HG02642 (cell line): ENCODE measurements around the gene PLXNB3.
"Not testable (repeated sequence)": the region's sequence is repeated elsewhere in the genome, so short reads cannot be mapped to it uniquely, and the experiment has no call there.

Experiments
- ATAC-seq: cut with Tn5 transposase; IDR thresholded peaks from one replicate; pipeline ENCODE4 v1.9.1; 2021; ENCODE audit warnings: mild to moderate bottlenecking; ENCODE audit not compliant: unreplicated experiment, poor library complexity

PLXNB3 gene

DNA sequence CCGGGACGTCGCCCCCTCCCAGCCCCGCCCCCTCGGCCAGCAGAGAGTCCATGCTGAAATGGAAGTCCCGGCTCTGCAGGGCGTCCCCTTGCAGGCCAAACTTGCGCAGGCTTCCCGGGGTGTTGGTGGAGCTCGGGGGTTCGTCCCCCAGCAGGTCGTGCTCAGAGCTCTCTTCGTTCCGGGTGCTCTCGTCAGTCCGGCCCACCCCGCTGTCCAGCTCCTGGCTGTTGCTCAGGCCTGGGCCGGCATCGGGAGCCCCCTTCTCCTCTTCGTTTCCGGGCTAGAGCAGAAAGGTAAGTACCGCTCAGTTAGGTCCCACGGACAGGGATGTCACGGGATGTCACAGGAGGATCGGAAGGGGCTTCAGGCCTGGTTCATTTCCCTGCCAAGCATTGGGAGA is 40.6 kb downstream of the PLXNB3 start:
- no peak for ATAC-seq

DNA sequence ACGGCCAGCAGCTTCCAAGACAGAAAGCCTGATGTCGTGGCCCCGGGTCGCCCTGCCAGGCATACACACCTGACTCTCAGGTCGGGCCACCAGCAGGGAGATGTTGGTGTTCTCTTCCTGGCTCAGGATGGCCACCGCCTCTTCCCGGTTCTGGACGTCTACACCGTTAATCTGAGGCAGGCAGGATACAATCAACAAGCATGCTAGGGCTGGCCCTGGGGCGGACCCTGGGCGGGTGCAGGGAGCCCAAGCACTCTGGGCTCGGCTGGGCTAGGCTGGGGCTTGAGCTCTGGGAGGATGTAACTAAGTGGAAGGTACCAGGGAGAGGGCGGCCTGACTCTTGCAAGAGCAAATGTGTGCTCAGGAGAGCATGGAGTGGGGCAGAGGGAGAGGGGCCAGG is 41.4 kb downstream of the PLXNB3 start:
- no peak for ATAC-seq

DNA sequence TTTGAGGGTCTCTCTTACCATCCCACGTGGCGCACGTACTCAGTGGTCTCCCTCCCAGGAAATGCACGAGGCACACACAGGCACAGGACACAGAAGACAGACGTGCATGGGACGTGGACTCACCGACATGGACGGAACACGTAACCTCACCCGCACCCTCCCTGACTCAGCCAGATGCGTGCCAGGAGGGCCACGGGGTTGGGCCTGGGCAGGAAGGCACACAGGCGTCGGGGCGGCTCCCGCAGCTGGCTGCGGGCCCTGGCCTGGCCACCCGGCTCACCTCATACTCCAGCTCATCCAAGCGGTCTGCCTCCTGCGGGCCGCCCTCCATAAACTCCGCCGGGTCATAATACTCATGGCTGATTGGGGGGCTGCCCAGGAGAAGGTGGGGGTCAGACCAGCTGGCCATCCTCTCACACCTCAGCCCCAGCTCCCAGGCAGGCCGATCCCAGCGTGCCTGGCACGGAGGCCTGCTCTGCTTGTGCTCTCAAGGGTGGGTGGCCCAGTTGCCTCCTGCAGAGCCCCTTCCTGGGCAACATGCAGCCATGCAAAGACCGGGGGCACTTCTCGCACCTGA is 43.0 kb downstream of the PLXNB3 start:
- no peak for ATAC-seq

DNA sequence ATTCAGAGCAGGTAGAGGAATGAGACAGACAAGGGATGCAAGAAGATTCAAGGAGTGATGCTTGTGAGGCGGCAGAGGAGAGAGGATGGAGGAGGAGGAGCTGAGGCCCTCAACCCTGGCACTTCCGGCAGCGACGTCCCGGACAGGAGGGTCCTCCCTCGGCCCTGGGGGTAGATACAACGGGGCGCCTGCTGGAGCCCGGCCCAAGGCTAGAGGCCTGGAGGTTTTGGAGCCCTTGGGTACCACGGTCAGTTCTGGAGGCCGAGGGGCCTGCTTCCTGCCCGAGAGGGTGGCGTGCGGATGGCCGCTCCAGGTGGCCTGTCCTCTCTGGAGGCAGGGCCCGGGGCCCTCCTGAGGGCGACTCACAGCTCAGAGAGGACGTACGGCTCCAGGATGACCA is 43.9 kb downstream of the PLXNB3 start:
- no peak for ATAC-seq

DNA sequence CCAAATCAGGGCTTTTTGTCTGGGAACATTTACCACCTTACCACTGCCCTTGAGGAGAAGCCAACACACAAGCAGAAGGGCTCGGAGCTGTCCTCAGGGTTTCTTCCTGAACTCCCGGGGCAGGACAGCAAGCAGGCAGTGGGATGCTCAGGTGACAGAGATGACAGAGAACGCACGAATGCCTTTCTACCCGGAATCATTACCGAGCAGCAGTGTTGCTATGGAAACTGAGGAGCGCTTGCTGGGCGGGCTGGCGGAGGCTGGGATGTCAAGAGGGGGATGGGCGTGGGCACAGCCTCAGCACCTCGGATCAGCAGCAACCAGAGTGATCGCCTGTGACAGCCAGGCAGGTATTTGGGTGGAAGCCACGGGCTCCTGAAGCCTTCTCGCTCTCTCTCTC is 48.2 kb downstream of the PLXNB3 start:
- ATAC-seq, result no peak

DNA sequence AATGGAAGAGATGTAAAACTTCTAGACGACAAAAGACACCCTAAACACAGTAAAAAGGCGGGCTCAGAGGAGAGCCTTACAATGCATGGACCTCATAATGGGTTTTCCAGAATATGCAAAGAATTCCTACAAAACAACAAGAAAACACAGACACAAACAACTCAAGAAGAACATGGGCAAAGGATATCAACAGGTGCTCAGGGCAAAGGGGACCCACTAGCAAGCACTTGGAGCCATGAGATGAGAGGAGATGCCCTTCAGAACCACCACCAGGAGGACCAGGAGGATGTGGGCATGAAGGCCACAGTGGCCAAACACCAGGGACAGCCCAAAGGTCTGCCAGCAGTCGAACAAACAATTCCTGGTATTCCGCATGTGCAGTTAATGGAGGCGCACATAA is 49.1 kb downstream of the PLXNB3 start:
- no peak for ATAC-seq

DNA sequence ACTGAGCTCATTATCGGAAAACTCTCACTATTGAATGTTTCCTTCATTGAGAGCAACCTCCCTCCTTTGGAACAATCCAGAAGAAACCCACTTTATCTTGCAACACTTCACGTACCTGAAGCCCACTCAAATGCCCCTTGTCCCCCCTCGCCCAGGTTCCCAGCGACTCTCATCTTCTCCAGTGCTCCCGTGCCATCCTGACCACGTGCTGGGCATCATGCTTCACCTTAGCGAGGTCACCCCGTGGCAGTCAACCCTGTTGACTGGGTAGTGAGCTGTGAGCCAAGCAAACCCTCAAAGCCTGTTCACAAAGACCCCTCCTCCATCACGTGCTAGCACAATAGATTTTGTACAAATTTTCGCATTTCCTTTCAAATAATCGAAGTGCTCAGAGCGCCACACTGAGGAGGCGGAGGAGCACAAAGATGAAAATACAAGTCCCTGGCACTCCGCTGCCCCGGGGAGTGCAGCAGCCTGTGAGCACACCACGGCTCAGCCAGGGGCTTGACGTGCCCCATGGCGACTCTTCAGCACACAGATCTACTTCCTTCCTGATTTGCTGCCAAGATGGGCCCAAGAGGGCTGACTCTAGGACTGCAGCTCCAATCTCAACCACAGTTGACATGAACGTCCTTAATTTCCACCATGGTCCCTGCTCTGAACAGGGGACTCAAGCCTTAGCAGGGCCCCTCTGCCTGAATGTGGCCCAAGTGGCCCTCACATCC is 50.7 kb downstream of the PLXNB3 start:
- ATAC-seq, result no peak

DNA sequence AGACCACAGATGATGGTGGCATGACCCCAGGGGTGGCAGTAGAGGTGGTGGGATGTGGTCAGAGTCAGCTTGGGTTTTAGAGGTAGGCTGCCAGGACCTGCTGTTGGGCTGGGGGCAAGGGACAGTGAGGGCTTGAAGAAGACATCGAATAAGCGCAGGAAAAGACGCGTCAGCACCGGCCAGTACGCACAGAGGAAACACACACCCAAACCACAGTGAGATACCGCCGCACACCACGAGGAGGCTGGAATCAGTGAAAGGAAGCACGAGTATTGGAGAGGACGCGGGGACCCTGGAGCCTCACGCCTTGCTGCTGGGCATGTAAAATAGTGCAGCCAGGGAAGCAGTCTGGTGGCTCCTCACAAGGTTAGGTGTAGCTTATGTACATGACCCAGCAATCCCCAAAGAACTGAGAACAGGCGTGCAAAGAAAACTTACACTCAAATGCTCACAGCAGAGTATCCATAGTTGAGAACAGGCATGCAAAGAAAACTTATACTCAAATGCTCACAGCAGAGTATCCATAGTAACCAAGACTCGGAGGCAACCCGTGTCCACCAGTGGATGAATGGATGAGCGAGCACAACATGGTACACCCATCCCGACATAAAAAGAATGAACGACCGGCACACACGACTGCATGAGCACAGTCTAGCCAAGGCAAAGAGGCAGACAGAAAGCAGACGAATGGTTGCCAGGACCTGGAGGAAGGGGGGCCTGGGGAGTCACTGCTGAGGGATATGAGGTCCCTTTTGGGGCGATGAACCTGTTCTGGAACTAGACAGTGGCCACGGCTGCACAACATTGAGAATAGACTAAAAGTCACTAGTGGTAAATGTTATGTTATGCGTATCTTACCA is 53.0 kb downstream of the PLXNB3 start:
- no peak for ATAC-seq

DNA sequence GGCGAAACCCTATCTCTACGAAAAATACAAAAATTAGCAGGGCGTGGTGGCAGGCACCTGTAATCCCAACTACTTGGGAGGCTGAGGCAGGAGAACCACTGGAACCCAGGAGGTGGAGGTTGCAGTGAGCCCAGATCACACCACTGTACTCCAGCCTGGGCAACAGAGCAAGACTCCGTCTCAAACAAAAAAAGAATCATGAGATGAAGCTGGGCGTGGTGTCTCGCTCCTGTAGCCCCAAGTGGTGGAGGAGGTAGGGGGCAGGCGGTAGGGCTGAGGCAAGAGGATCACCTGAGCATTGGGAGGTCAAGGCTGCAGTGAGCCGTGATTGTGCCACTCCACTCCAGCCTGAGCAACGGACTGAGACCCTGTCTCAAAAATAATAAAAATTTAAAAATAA is 54.0 kb downstream of the PLXNB3 start:
- ATAC-seq, result not testable (repeated sequence)

DNA sequence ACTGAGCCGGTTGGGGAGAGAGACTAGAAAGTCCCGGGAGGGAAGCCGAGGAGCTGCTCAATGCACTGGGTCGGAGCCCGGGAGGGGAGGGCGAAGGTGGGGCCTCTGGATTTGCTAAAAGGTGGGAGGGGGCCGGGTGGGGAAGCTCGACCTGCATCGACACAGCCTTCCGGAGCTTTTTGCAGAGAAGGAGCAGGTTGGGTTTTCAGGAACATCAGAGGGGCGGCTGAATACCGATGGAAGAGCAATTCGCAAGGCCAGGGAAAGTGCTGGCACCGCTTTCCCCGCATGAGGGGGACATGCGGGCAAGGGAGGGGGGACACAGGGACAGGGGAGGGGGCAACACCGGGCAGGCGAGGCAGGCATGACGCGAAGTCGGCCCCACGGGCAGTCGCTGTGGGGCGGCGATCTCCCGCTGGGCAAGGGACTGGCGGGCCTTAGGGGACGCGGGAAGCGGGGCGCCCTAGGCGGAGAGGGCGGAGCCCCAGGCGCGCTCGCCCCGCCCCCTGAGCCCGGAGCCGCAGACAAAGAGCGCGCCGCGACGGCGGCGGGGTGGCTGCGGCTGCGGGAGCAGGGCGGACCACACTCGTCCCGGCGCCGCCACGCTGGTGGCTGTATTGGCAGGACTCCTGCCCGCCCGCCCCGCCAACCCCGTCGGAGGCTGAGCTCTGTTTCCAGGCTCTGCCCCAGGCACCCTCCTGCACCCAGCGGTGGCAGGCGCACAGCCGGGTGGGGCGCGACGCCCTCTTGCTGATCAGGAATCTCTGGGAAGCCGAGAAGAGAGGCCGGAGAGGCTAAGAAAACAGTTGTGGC is 54.7 kb downstream of the PLXNB3 start:
- no peak for ATAC-seq

DNA sequence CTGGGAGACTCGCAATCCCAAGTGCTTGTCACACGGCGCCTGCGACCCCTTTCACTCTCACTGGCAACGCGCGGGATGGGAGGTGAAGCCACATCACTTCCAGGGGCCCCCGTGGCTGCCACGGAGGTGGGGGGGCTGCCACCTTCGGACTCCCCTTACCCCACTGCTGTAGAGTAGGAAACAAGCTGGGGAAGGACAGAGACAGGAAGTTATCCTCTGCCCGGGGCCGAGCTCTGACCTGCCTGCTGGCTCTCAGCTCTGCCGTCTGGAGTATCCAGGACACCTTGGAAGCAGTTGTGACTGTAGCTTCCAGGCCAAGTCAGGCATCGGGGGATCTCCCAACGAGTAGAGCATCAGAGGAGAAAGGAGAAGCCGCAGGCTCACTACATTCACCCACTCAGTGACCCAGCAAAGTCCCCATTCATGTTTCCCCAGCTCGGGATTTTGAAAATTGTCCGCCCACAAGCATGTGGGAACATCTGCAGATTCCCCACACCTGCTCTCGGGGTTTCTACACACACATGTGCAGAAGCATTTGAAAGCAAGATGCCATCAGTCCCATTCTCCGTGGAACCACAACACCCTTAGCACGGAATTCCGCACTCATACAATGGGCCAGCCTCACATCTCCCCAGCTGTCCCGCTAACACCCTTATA is 55.5 kb downstream of the PLXNB3 start:
- ATAC-seq, result no peak

DNA sequence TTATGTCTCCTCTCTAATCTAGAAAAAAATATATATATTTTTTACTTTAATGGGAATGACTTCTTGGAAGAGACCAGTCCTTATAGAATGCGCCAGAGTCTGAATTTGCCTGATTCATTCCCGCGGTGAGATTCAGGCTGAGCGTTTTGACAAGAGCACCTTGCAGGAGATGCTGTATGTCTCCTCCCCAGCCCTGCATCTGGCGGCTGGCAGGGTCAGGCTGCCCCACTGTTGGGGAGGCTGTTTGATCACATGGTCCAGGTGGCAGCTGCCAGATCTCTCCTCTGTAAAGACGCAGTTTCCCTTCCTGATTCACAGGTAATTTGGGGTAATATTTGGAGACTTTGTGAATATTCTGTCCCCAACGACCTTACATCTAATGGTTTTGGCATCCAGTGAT is 56.6 kb downstream of the PLXNB3 start:
- ATAC-seq, result no peak

DNA sequence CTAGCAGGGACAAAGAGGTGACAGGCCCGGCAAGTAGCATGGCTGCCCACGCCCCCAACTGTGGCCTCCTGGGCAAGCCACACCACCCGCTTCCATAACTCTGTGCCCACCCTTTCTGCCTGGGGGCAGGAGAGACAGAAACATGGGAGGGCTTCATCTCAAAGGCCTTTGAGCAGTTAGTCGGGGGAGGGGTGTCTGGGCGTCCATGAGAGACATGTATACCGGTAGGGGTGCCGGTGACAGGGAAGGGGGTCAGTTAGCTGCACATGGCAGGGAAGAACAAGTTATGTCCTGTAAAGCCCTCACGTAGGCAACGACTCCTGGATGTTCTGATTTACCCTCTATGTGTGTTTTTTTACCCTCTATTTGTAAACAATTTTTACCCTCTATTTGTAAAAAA is 57.0 kb downstream of the PLXNB3 start:
- ATAC-seq, result no peak

DNA sequence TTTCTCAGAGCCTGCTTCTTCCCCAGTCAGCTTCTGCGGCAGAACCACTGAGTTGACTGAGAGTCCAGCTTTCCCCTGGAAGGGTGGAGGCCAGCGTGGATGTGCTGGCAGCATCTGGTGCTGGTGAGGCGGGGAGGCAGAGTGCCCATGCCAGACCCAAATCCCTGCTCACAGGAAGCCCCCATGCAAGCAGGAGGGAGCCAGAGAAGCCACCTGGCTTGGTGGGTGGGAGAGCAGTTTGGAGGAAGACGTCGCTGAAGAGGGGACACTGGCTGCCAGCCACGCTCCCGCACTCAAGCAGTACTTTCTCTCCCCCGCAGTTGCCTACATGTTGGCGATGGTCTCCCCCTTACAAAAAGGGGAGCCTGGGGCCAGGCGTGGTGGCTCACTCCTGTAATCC is 60.3 kb downstream of the PLXNB3 start:
- no peak for ATAC-seq

DNA sequence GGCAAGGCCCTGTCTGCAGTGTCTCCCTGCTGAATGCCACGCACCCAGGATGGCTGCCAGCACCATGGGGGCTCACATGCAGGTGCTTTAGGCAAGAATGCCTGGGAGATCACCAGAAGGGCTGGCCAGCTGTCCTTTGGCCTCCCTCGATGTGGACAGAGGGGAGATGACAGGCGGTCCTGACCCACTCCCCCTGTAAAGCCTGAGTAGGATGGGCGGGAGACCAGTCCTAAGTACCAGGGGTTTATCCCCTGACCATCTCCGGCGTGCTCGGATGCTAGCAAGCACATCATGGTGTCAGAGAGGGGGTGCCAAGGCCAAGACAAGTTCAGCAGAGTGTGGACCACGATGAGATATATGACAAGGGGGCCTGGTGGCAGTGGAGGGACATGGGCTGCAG is 61.0 kb downstream of the PLXNB3 start:
- ATAC-seq, result no peak
